HEK293 (cell line): ENCODE data around the gene HNF1B.

Experiments
- PRDM2 ChIP-seq: fragments of 450-650 bp; formaldehyde crosslinking; IDR thresholded peaks from 2 replicates; pipeline ENCODE4 v1.5.1; 2016; ENCODE audit warnings: missing biosample characterization, missing genetic modification characterization, borderline replicate concordance
- SCRT1 ChIP-seq: fragments of 450-650 bp; formaldehyde crosslinking; IDR thresholded peaks from 2 replicates; pipeline ENCODE4 v1.5.1; 2016; ENCODE audit warnings: missing biosample characterization, missing genetic modification characterization, borderline replicate concordance
- ZNF513 ChIP-seq: fragments of 450-650 bp; IDR thresholded peaks from 2 replicates; pipeline ENCODE4 v1.5.1; 2018; ENCODE audit warnings: missing biosample characterization, missing genetic modification characterization
- ZNF639 ChIP-seq: fragments of 450-650 bp; formaldehyde crosslinking; IDR thresholded peaks from 2 replicates; pipeline ENCODE4 v1.5.1; 2016; ENCODE audit warnings: missing biosample characterization, missing genetic modification characterization

The HNF1B gene

GRCh38 chr17:37637956-37638355 lies 106.9 kb downstream of the HNF1B start (continued):
- no peak for TF ChIP-seq PRDM2
- no peak for TF ChIP-seq ZNF639 (tag by site-specific recombination)
- no peak for TF ChIP-seq ZNF513 (tag by site-specific recombination)
- TF ChIP-seq SCRT1 = peak; percentile 64; the same call in 1 of the 2 replicates
